HUES64 (cell line): ENCODE data around the gene SOWAHA.

Source experiments
- H3K27ac ChIP-seq: 2 replicates; pipeline ENCODE4 v1.7.0; 2013; ENCODE audit warnings: low read depth, low read length, inconsistent platforms
- H3K27me3 ChIP-seq: 2 replicates; pipeline ENCODE4 v1.6.1; 2013; ENCODE audit warnings: mild to moderate bottlenecking, low read length; ENCODE audit not compliant: insufficient read depth
- H3K36me3 ChIP-seq: 2 replicates; pipeline ENCODE4 v1.6.1; 2013; ENCODE audit warnings: mild to moderate bottlenecking, low read length; ENCODE audit not compliant: insufficient read depth
- H3K4me1 ChIP-seq: 2 replicates; pipeline ENCODE4 v1.6.1; 2013; ENCODE audit warnings: mild to moderate bottlenecking, low read length, moderate library complexity; ENCODE audit not compliant: insufficient read depth
- H3K4me3 ChIP-seq: 2 replicates; pipeline ENCODE4 v1.5.1; 2013; ENCODE audit warnings: mild to moderate bottlenecking, low read length, moderate library complexity
- H3K9ac ChIP-seq: 2 replicates; pipeline ENCODE4 v1.6.1; 2013; ENCODE audit warnings: mild to moderate bottlenecking, low read depth, low read length
- H3K9me3 ChIP-seq: 2 replicates; pipeline ENCODE4 v1.6.1; 2013; ENCODE audit warnings: low read depth, low read length; ENCODE audit not compliant: insufficient read depth
- WGBS: fragments of 150-250, 120-280 bp; methylation state at CpG from one replicate; pipeline ENCODE4 v1.1.7; 2013; ENCODE audit warnings: missing lambda C conversion rate; 5-methylcytosine and 5-hydroxymethylcytosine counted together

The SOWAHA gene

DNA sequence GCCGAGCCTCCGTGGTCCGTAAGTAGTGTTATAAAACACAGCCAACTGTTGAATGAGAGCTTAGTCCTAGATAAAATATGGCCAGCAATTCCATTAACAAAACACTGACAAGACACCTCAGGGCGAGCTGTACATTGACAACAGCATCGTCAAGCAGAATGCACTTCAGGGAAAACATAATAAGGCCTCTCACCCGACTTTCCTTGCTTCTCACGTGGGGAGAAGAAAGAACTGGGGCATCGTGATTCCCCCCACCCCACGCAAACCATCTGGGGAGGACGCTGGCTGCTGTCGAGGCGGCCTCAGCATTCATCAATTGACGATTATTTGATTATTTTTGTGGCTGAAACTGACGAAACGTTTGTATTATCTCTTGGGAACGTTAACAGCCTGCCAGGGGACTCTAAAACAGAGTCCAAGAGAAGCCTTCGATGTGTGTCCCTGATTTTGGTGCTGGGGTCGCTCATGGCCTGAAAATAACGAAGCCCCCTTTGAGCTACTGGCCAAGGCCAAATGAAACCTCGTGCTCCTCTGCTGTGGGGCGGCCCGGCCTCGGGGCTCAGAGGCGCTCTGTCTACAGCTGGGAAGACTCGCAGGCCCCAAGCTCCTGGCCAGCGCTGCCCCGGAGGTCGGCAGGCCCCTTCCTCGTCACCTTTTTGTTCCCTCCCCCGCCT is 52.7 kb downstream of the SOWAHA start:
- Histone ChIP-seq H3K36me3 (peaks cover 26% of the 10 kb centered on the region), H3K9ac (peak overlapping the region; percentile 64), H3K27me3 (no peaks in the 10 kb centered on the region; the same call in 1 of the 2 replicates), H3K9me3 (no peaks in the 10 kb centered on the region), H3K4me3 (peak overlapping the region; percentile 90), H3K27ac (peak overlapping the region; percentile 87), H3K4me1 (peaks cover 9% of the 10 kb centered on the region; the same call in 1 of the 2 replicates)
- 47% methylated on average over 30 of the region's 30 CpGs for WGBS
